ENCODE measurements around the gene GLUL. TPM values are rescaled to one million over a fixed set of nuclear protein-coding genes. Genes with fewer than 3 reads are reported as not detected.

GLUL gene
- total and polyA plus RNA-seq, 7 donors: 1,157 to 6,689 (median 2,051) TPM

DNA sequence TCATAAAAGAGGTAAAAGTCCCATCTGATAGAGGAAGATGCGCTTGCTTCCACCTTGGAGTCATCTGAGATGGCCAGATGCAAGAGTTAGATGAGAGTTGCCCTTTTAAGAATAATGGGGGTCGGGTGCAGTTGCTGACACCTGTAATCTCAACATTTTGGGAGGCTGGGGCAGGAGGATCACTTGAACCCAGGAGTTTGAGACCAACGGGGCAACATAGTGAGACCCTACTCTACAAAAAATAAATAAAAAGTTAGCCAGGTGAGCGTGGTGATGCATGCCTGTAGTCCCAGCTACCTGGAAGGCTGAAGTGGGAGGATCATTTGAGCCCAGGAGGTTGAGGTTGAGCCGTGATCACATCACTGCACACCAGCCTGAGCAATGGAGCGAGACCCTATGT, 22.4 kb upstream of the GLUL start:
- Histone ChIP-seq H3K27ac (no peak overlapping the region), H3K4me3 (no peak overlapping the region), H3K27me3 (ENCODE audit: insufficient read depth in 3 of 3, low read length in 2 of 3) (no peaks in the 10 kb centered on the region), H3K9me3 (no peaks in the 10 kb centered on the region), H3K4me1 (peaks cover 12% of the 10 kb centered on the region), H3K36me3 (ENCODE audit: insufficient read depth in 1 of 2, low read depth in 1 of 2) (no peaks in the 10 kb centered on the region)
- DNase-seq (no peak), ATAC-seq (no peak)
- TF ChIP-seq, protein P1, sequence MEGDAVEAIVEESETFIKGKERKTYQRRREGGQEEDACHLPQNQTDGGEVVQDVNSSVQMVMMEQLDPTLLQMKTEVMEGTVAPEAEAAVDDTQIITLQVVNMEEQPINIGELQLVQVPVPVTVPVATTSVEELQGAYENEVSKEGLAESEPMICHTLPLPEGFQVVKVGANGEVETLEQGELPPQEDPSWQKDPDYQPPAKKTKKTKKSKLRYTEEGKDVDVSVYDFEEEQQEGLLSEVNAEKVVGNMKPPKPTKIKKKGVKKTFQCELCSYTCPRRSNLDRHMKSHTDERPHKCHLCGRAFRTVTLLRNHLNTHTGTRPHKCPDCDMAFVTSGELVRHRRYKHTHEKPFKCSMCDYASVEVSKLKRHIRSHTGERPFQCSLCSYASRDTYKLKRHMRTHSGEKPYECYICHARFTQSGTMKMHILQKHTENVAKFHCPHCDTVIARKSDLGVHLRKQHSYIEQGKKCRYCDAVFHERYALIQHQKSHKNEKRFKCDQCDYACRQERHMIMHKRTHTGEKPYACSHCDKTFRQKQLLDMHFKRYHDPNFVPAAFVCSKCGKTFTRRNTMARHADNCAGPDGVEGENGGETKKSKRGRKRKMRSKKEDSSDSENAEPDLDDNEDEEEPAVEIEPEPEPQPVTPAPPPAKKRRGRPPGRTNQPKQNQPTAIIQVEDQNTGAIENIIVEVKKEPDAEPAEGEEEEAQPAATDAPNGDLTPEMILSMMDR (IDR thresholded peaks at IDR 0.05): no peak
- 90 to 93% (median 90%) methylated on average over 6 of the region's 6 CpGs for WGBS, 3 donors
- intact Hi-C loops (cut with DNase I): no loop called here

DNA sequence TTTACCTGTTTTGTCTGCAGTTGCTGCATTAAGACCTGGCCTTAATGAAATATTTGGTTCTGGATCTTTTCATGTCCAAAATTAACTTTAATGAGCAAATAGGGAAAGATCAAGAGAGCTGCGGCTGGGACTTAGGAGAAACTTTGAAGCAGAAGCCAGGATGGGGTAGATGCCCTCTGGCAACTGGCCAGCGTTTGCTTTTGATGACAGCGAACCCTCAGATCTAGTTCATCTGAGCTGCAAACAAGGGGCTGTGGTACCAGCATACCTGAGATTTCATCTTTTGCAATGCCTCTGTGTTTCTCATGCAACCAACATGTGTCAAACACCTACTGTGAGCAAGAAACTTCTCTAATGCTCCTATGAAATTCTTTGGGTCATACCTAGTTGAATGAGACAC, 21.9 kb upstream of the GLUL start:
- 76 to 84% (median 80%) methylated on average over 3 of the region's 3 CpGs for WGBS, 3 donors
- H3K9me3 ChIP-seq: no peaks in the 10 kb centered on the region
- no peak for DNase-seq
- TF ChIP-seq, protein P1 (IDR thresholded peaks at IDR 0.05): no peak
- H3K4me3 ChIP-seq: no peak overlapping the region
- H3K4me1 ChIP-seq: peaks cover 12% of the 10 kb centered on the region
- H3K27ac ChIP-seq: no peak overlapping the region
- ATAC-seq: no peak
- no peaks in the 10 kb centered on the region for H3K27me3 ChIP-seq (ENCODE audit: insufficient read depth in 3 of 3, low read length in 2 of 3)
- H3K36me3 ChIP-seq (ENCODE audit: insufficient read depth in 1 of 2, low read depth in 1 of 2): no peaks in the 10 kb centered on the region
- intact Hi-C loops (cut with DNase I): no loop called here

DNA sequence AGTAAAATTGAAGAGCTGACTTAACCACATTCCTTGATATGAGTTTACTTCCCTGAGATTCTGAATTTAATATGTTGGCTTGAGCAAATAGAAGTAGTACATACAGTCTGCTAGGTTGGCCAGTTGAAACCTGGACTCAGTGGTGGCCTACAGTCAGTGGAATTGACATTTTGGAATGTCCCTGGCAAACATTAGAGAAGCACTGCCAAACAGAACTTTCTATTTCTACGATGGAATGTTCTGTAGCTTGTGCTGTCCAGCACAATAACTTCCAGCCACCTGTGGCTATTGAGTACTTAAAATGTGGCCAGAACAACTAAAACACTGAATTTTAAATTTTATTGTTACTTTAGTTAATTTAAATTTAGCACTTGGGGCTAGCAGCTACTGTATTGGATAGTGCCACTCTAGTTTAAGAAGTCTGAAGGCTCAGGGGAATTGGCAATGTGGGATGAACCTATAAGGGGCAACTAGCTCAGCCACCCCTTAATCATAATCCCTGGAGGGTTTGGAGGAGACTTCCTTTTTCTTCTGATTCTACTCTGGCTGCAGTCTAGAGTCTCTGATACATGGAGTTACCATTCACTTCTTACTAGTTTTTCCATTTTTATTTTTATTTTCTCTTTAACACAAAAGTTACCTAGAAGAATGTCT, 19.2 kb upstream of the GLUL start:
- peaks cover 12% of the 10 kb centered on the region for H3K4me1 ChIP-seq
- intact Hi-C loops (cut with DNase I): no loop called here
- no peak overlapping the region for H3K27ac ChIP-seq
- H3K4me3 ChIP-seq: no peak overlapping the region
- TF ChIP-seq, protein P1 (IDR thresholded peaks at IDR 0.05): no peak
- 8 to 11% (median 10%) methylated on average over 1 of the region's 1 CpG for WGBS, 3 donors
- no peaks in the 10 kb centered on the region for H3K27me3 ChIP-seq (ENCODE audit: insufficient read depth in 3 of 3, low read length in 2 of 3)
- H3K36me3 ChIP-seq (ENCODE audit: insufficient read depth in 1 of 2, low read depth in 1 of 2): no peaks in the 10 kb centered on the region
- no peaks in the 10 kb centered on the region for H3K9me3 ChIP-seq
- ATAC-seq (peak; percentile 52 to 97 (median 76)), DNase-seq (no peak)

DNA sequence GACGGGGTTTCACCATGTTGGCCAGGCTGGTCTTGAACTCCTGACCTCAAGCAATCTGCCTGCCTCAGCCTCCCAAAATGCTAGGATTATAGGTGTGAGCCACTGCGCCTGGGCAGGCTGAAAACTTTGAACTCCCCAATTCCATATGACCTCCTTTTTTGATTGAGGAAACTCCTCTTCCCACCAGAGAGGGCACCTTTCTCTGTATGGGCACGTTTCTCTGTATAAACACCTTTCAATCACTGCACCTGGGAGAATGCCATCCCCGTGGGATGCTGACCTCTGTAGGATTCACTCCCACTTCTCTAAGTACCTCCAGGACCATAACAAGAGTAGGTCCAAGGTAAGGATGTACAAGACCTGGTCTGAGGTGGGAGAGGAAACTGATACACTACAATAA, 18.5 kb upstream of the GLUL start:
- H3K9me3 ChIP-seq: no peaks in the 10 kb centered on the region
- H3K27me3 ChIP-seq (ENCODE audit: insufficient read depth in 3 of 3, low read length in 2 of 3): no peaks in the 10 kb centered on the region
- ATAC-seq: peak in 2 of 4 donors; percentile 26 to 30
- H3K27ac ChIP-seq: no peak overlapping the region
- intact Hi-C loops (cut with DNase I): no loop called here
- 78 to 85% (median 80%) methylated on average over 4 of the region's 4 CpGs for WGBS, 3 donors
- no peak for DNase-seq
- no peaks in the 10 kb centered on the region for H3K36me3 ChIP-seq (ENCODE audit: insufficient read depth in 1 of 2, low read depth in 1 of 2)
- H3K4me1 ChIP-seq: peaks cover 12% of the 10 kb centered on the region
- TF ChIP-seq, protein P1 (IDR thresholded peaks at IDR 0.05): no peak
- H3K4me3 ChIP-seq: no peak overlapping the region

Data from psoas muscle (tissue), 8 donors.